Central memory CD8-positive, alpha-beta T cell (primary cell): ENCODE data around the gene PDZD11.
"Not testable (repeated sequence)": the region's sequence is repeated elsewhere in the genome, so short reads cannot be mapped to it uniquely, and the experiment has no call there.

ENCODE experiments used
- ATAC-seq: fragments of 150-1000 bp; cut with Tn5 transposase; replicated peaks from 2 replicates; pipeline ENCODE4 v1.10.0; 2022; ENCODE audit warnings: mild to moderate bottlenecking, moderate FRiP score, moderate number of reproducible peaks; ENCODE audit not compliant: poor library complexity, severe bottlenecking; ENCODE audit errors: extremely low read depth
- DNase-seq, 2 donors: peaks; one replicate each; pipeline ENCODE4 v3.0.0; 2021; ENCODE audit warnings: low spot score in 2 of 2
- H3K27ac Mint-ChIP-seq: one replicate; pipeline ENCODE4 v1.8.0; 2022; ENCODE audit warnings: low read depth, mild to moderate bottlenecking, moderate library complexity, mixed read lengths
- H3K27me3 Mint-ChIP-seq: one replicate; pipeline ENCODE4 v1.8.0; 2022; ENCODE audit warnings: mixed read lengths
- H3K36me3 Mint-ChIP-seq: one replicate; pipeline ENCODE4 v1.8.0; 2022; ENCODE audit warnings: mild to moderate bottlenecking, moderate library complexity, mixed read lengths; ENCODE audit not compliant: insufficient read depth
- H3K4me1 Mint-ChIP-seq: one replicate; pipeline ENCODE4 v1.8.0; 2022; ENCODE audit warnings: mixed read lengths
- H3K4me3 Mint-ChIP-seq: one replicate; pipeline ENCODE4 v1.8.0; 2022; ENCODE audit warnings: mild to moderate bottlenecking, moderate library complexity, mixed read lengths
- H3K9me3 Mint-ChIP-seq: one replicate; pipeline ENCODE4 v1.8.0; 2022; ENCODE audit warnings: mixed read lengths

Gene PDZD11

GRCh38 chrX:70254063-70254400, 35.7 kb downstream of the PDZD11 start:
- DNase-seq (no peak), ATAC-seq (no peak)
- Mint-ChIP-seq H3K27me3 (no peaks in the 10 kb centered on the region), H3K4me3 (no peak overlapping the region), H3K9me3 (no peaks in the 10 kb centered on the region), H3K27ac (no peak overlapping the region), H3K36me3 (no peaks in the 10 kb centered on the region), H3K4me1 (peaks cover 5% of the 10 kb centered on the region)

GRCh38 chrX:70253377-70254062, 36.2 kb downstream of the PDZD11 start:
- no peak for DNase-seq
- Mint-ChIP-seq H3K27ac (no peak overlapping the region), H3K36me3 (no peaks in the 10 kb centered on the region), H3K27me3 (no peaks in the 10 kb centered on the region), H3K9me3 (no peaks in the 10 kb centered on the region), H3K4me3 (no peak overlapping the region), H3K4me1 (peaks cover 5% of the 10 kb centered on the region)
- no peak for ATAC-seq

GRCh38 chrX:70252491-70252890, 37.2 kb downstream of the PDZD11 start:
- no peak overlapping the region for H3K4me3 Mint-ChIP-seq
- no peak overlapping the region for H3K27ac Mint-ChIP-seq
- H3K27me3 Mint-ChIP-seq = no peaks in the 10 kb centered on the region
- ATAC-seq (no peak), DNase-seq (no peak)
- H3K4me1 Mint-ChIP-seq = no peaks in the 10 kb centered on the region
- no peaks in the 10 kb centered on the region for H3K36me3 Mint-ChIP-seq
- no peaks in the 10 kb centered on the region for H3K9me3 Mint-ChIP-seq

- Mint-ChIP-seq H3K4me3 (no peak overlapping the region), H3K4me1 (no peaks in the 10 kb centered on the region), H3K27ac (no peak overlapping the region), H3K27me3 (no peaks in the 10 kb centered on the region), H3K9me3 (no peaks in the 10 kb centered on the region), H3K36me3 (no peaks in the 10 kb centered on the region)
- no peak for ATAC-seq
- DNase-seq = no peak
Observed at GRCh38 chrX:70247252-70247651, 42.5 kb downstream of the PDZD11 start.

GRCh38 chrX:70244881-70245280, 44.8 kb downstream of the PDZD11 start:
- H3K36me3 Mint-ChIP-seq = no peaks in the 10 kb centered on the region
- H3K27me3 Mint-ChIP-seq = peaks cover 7% of the 10 kb centered on the region
- no peak overlapping the region for H3K4me3 Mint-ChIP-seq
- no peaks in the 10 kb centered on the region for H3K9me3 Mint-ChIP-seq
- no peak for DNase-seq
- H3K4me1 Mint-ChIP-seq = no peaks in the 10 kb centered on the region
- ATAC-seq = no peak
- H3K27ac Mint-ChIP-seq = no peak overlapping the region

- not testable (repeated sequence) for H3K4me1 Mint-ChIP-seq, ATAC-seq, H3K9me3 Mint-ChIP-seq, H3K27me3 Mint-ChIP-seq, H3K4me3 Mint-ChIP-seq, DNase-seq, H3K36me3 Mint-ChIP-seq, H3K27ac Mint-ChIP-seq
Observed at GRCh38 chrX:70243601-70244000, 46.1 kb downstream of the PDZD11 start.

- Mint-ChIP-seq H3K27ac (no peak overlapping the region), H3K9me3 (no peaks in the 10 kb centered on the region), H3K4me3 (no peak overlapping the region), H3K4me1 (no peaks in the 10 kb centered on the region), H3K27me3 (peaks cover 7% of the 10 kb centered on the region), H3K36me3 (no peaks in the 10 kb centered on the region)
- DNase-seq (no peak), ATAC-seq (no peak)
Observed at GRCh38 chrX:70241501-70241900, 48.2 kb downstream of the PDZD11 start.

GRCh38 chrX:70240751-70241150, 49.0 kb downstream of the PDZD11 start:
- Mint-ChIP-seq H3K27me3 (peaks cover 7% of the 10 kb centered on the region), H3K36me3 (no peaks in the 10 kb centered on the region), H3K4me1 (no peaks in the 10 kb centered on the region), H3K4me3 (no peak overlapping the region), H3K27ac (no peak overlapping the region), H3K9me3 (no peaks in the 10 kb centered on the region)
- DNase-seq (no peak), ATAC-seq (no peak)
